HG03439 (cell line): ENCODE results near the gene ARHGEF12.

Source experiments
- ATAC-seq: cut with Tn5 transposase; IDR thresholded peaks from one replicate; pipeline ENCODE4 v1.9.1; 2021; ENCODE audit warnings: mild to moderate bottlenecking, moderate library complexity; ENCODE audit not compliant: unreplicated experiment

Gene ARHGEF12

DNA sequence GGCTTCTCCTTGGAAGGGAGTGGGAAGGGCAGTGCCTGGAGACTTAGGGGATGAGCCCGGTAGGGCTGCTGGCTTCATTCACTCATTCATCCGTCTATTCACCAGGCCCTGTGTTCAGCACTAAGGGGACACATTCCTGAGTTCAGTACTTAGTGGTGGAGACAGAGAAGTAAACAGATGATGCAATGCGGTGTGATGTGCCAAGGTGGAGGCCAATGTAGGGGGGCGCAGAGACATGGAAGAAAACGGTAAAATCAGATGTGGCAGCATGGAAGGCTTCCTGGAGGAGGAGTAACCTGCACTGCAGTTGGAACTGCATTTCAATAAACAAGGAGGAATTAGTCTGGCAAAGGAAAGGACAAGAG, 196.6 kb downstream of the ARHGEF12 start:
- no peak for ATAC-seq

DNA sequence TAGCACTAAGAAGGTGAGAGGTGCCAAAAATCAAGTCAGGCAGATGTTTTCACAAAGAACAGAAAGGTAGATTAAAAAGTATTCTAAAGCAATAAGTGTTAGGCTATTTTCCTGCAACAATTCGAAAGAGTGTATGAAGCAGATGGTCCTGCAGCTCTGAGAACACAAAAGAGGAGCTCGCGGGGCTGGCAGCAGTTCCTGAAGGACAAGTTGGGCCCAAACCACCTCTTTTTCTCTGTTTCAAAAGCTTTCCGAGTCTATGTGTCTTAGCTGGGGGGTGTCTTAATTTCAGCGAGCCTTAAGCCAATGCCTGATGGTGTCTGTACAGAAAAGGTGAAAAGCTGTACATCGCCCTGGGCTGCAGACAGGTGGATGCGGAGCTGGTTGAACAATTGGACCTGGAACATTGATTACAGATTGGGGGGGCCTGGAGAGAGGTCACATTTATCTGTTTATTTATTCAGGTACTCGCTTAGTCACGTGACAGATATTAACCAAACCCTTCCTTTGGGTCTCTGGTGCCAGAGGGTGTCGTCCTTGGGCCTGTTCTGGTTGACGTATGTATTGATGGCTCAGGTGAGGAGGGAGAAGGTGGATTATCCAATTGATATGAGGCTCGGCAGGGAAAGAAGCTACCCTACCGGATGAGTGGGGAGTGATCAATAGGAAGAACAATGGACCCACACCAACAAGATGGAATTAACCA, 200.0 kb downstream of the ARHGEF12 start:
- ATAC-seq: no peak

DNA sequence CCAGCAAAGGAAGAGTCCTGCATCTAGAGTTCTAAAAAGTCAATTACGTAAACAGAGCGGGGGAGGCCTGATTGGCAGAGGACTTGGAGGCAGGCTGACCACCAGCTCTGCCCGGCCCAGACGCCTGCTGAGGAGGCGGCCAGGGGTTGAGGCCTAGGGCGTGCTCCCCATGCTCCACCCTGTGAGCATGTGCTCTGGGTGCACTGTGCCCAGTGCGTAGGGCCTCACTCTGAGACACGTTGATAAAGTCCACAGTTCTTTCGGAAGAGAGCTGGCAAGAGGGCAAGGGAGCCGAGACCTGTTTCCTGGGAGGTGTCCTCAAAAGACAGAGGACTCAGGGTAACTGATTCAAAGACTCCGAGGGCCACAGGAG, 200.6 kb downstream of the ARHGEF12 start:
- no peak for ATAC-seq

DNA sequence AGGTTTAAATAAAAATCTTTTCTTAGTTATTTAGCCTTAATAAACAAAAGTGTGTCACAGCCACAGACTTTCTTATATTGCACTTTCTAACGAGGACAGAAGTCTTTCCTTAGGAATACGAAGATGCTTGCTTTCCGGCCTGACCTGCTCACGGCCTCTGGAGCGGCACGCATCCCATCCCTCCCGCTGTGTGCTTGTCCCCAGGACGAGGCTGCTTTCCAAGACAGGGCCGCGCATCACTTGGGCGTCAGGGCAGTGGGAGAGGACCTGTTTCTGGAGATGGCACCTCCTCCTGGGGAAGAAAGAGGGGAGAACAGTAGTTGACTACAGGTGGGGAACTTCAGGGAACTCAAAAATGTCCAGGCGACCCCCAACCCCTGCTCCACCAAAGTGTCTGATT, 201.8 kb downstream of the ARHGEF12 start:
- ATAC-seq: no peak

DNA sequence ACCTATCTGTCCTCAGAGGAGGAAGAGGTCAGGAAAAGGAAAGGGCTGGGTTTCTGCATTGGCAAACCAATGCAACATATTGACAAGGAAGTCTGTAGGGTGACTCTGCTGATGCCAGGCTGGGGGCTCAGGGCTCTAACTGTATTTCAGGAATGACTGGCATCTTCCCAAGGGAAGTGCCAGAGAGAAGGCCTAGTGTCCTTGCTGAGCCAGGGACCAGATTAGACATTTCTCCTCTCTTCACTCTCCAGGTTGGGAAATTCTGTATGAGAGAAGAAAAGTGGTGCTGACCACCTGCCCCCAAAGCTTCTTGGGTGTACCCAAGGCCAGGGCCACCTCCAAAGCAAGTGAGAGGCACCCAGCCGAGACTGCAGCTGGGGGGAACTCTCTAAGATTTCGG, 202.5 kb downstream of the ARHGEF12 start:
- ATAC-seq: no peak
